Prostate gland (tissue), 2 donors: ENCODE results near the gene FAM81A.

Source experiments
- CTCF ChIP-seq, 4 experiments: fragments of 200-600 bp in 2 of 4; fragments of 450-650 bp in 2 of 4; sonication (generic) in 2 of 4; IDR thresholded peaks; 1 replicate in 3 of 4; 2 replicates in 1 of 4; pipeline ENCODE4 v1.5.1; 2016 to 2019; ENCODE audit warnings: antibody characterized with exemption in 4 of 4, mild to moderate bottlenecking in 2 of 4, moderate library complexity in 2 of 4
- POLR2A ChIP-seq: fragments of 450-650 bp; IDR thresholded peaks from one replicate; pipeline ENCODE4 v1.6.1; 2016; ENCODE audit warnings: antibody characterized with exemption, mild to moderate bottlenecking

GRCh38 chr15:59571606-59572005 is 133.6 kb downstream of the FAM81A start:
- no peak for TF ChIP-seq CTCF (IDR thresholded peaks at IDR 0.05)
- TF ChIP-seq POLR2A = no peak
